Measurements from ENCODE around the gene SBF2.

DNA sequence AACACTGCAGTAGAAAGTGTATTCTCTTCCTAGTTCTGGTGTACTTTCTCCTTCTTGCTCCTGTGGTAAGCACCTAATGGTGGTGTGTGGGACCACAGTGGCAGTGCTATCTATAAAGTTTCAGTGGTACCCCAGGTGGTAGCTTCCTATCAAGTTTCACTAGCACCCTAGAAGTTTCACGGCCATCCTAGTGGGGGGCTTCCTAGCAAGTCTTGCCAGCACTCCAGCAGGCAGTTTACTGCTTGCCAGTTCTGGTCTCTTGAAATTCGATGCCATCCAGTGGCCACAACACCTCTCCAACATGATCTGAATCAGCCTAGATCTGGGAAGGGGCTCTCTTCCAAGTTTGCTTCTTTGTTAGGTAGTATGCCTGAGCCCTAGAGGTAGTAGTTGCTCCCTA is 400.5 kb downstream of the SBF2 start:
- TF ChIP-seq, protein P1, sequence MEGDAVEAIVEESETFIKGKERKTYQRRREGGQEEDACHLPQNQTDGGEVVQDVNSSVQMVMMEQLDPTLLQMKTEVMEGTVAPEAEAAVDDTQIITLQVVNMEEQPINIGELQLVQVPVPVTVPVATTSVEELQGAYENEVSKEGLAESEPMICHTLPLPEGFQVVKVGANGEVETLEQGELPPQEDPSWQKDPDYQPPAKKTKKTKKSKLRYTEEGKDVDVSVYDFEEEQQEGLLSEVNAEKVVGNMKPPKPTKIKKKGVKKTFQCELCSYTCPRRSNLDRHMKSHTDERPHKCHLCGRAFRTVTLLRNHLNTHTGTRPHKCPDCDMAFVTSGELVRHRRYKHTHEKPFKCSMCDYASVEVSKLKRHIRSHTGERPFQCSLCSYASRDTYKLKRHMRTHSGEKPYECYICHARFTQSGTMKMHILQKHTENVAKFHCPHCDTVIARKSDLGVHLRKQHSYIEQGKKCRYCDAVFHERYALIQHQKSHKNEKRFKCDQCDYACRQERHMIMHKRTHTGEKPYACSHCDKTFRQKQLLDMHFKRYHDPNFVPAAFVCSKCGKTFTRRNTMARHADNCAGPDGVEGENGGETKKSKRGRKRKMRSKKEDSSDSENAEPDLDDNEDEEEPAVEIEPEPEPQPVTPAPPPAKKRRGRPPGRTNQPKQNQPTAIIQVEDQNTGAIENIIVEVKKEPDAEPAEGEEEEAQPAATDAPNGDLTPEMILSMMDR (IDR thresholded peaks at IDR 0.05): no peak
- no peak for TF ChIP-seq POLR2A (IDR thresholded peaks at IDR 0.05)
